ENCODE measurements around the gene TUBB3. TPM values are rescaled to one million over a fixed set of nuclear protein-coding genes. Genes with fewer than 3 reads are reported as not detected.

Gene TUBB3
- total RNA-seq, 1 experiment from 2014 or later, result 209 TPM

GRCh38 chr16:89905511-89906139 is 17.5 kb upstream of the TUBB3 start (continued):
- TF ChIP-seq HMGXB4 (CRISPR knock-in tag; IDR thresholded peaks at IDR 0.05) (no peak), SMAD3 (CRISPR knock-in tag; IDR thresholded peaks at IDR 0.05; ENCODE audit: borderline replicate concordance) (no peak), RELA (CRISPR knock-in tag; IDR thresholded peaks at IDR 0.05; ENCODE audit: borderline replicate concordance) (no peak), TP53 (CRISPR knock-in tag; IDR thresholded peaks at IDR 0.05) (no peak), CREM (CRISPR knock-in tag; IDR thresholded peaks at IDR 0.05) (no peak)

- Mint-ChIP-seq H3K27me3 (ENCODE audit: low read depth) (no peaks in the 10 kb centered on the region), H3K4me1 (no peaks in the 10 kb centered on the region), H3K9me3 (0 out of 2 replicates have a peak, but pooled peaks cover 8% of the 10 kb centered on the region), H3K36me3 (peaks cover 26% of the 10 kb centered on the region), H3K27ac (no peak overlapping the region; the same call in 1 of the 2 replicates), H3K4me3 (no peak overlapping the region)
- ATAC-seq (no peak), DNase-seq (ENCODE audit: low spot score) (no peak)
- ChIA-PET CTCF (interaction anchor here (1.3 to 3.2 kb wide), 3 partner anchors 12 to 200 kb away, joined by 4 to 13 read pairs (median 5); partner anchors contain the start of gene MC1R), POLR2A (no interaction called here)
- TF ChIP-seq TP53 (CRISPR knock-in tag; IDR thresholded peaks at IDR 0.05) (no peak), SP1 (CRISPR knock-in tag; conservative IDR thresholded peaks at IDR 0.05) (no peak)
Measured at GRCh38 chr16:89906140-89907025, 16.8 kb upstream of the TUBB3 start.

- ChIA-PET POLR2A (no interaction called here), CTCF (interaction anchor here (0.6 to 3.2 kb wide), 5 partner anchors 11 to 201 kb away, joined by 4 to 13 read pairs (median 5); partner anchors contain the start of gene MC1R)
- 0 out of 2 replicates have a peak, but pooled peaks cover 8% of the 10 kb centered on the region for H3K9me3 Mint-ChIP-seq
- H3K27me3 Mint-ChIP-seq (ENCODE audit: low read depth), result no peaks in the 10 kb centered on the region
- TF ChIP-seq CDX4 (CRISPR knock-in tag; IDR thresholded peaks at IDR 0.05; ENCODE audit: borderline replicate concordance), result no peak
- TF ChIP-seq CREB1 (CRISPR knock-in tag; IDR thresholded peaks at IDR 0.05), result no peak
- no peak for TF ChIP-seq JAZF1 (CRISPR knock-in tag; IDR thresholded peaks at IDR 0.05)
- TF ChIP-seq ZNF263 (CRISPR knock-in tag; IDR thresholded peaks at IDR 0.05; ENCODE audit: low read depth), result no peak
- TF ChIP-seq GRHL2 (CRISPR knock-in tag; IDR thresholded peaks at IDR 0.05; ENCODE audit: insufficient replicate concordance, severe bottlenecking), result no peak
- TF ChIP-seq TEAD1 (CRISPR knock-in tag; IDR thresholded peaks at IDR 0.05), result no peak
- no peak for TF ChIP-seq OVOL2 (CRISPR knock-in tag; IDR thresholded peaks at IDR 0.05; ENCODE audit: borderline replicate concordance)
- TF ChIP-seq MAX (CRISPR knock-in tag; IDR thresholded peaks at IDR 0.05), result no peak
- no peak for TF ChIP-seq NR3C1 (CRISPR knock-in tag; conservative IDR thresholded peaks at IDR 0.05; ENCODE audit: low read depth)
- no peak for TF ChIP-seq GTF2I (CRISPR knock-in tag; conservative IDR thresholded peaks at IDR 0.05)
- no peak for TF ChIP-seq TP53 (CRISPR knock-in tag; IDR thresholded peaks at IDR 0.05)
- no peak for TF ChIP-seq NR1H2 (CRISPR knock-in tag; IDR thresholded peaks at IDR 0.05)
- TF ChIP-seq ZNF219 (CRISPR knock-in tag; IDR thresholded peaks at IDR 0.05; ENCODE audit: borderline replicate concordance), result no peak
- no peak for TF ChIP-seq HMGA2 (CRISPR knock-in tag; IDR thresholded peaks at IDR 0.05)
- ATAC-seq (no peak), DNase-seq (ENCODE audit: low spot score) (no peak)
- H3K4me1 Mint-ChIP-seq, result no peaks in the 10 kb centered on the region
- H3K4me3 Mint-ChIP-seq, result no peak overlapping the region
- H3K27ac Mint-ChIP-seq, result no peak overlapping the region
- peaks cover 27% of the 10 kb centered on the region for H3K36me3 Mint-ChIP-seq
Measured at GRCh38 chr16:89907055-89907814, 15.9 kb upstream of the TUBB3 start.

All from WTC11 (cell line).